Loucy (cell line): ENCODE data around the gene GPATCH11.

Experiments used
- EZH2phosphoT487 ChIP-seq: fragments of 200-600 bp; IDR thresholded peaks from 2 replicates; pipeline ENCODE4 v1.6.1; 2018; ENCODE audit warnings: antibody characterized with exemption, mild to moderate bottlenecking, moderate library complexity, borderline replicate concordance
- TF ChIP-seq, protein P1 (sequence below): fragments of 200-600 bp; sonication (generic); conservative IDR thresholded peaks from 2 replicates; pipeline ENCODE4 v1.5.1; 2014; ENCODE audit warnings: mild to moderate bottlenecking, antibody characterized with exemption, low read length

DNA sequence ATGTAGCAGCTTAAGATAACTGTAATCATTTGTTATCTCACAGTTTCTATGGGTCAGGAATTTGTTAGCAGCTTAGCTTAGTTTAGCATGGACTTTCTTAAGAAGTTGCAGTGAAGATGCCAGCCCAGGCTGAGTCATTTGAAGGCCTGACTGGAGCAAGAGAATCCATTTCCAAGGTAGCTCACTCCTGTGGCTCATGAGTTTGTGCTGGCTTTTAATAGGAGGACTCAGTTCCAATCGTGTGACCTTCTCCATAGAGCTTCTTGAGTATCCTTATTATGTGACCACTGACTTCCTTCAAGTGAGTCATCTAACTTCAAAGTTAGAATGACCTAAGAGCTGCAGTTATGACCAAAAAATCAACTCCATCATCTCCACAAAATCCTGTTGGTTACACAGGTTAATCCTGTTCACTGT, 1.4 kb downstream of the GPATCH11 start:
- TF ChIP-seq, protein P1, sequence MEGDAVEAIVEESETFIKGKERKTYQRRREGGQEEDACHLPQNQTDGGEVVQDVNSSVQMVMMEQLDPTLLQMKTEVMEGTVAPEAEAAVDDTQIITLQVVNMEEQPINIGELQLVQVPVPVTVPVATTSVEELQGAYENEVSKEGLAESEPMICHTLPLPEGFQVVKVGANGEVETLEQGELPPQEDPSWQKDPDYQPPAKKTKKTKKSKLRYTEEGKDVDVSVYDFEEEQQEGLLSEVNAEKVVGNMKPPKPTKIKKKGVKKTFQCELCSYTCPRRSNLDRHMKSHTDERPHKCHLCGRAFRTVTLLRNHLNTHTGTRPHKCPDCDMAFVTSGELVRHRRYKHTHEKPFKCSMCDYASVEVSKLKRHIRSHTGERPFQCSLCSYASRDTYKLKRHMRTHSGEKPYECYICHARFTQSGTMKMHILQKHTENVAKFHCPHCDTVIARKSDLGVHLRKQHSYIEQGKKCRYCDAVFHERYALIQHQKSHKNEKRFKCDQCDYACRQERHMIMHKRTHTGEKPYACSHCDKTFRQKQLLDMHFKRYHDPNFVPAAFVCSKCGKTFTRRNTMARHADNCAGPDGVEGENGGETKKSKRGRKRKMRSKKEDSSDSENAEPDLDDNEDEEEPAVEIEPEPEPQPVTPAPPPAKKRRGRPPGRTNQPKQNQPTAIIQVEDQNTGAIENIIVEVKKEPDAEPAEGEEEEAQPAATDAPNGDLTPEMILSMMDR: no peak
- TF ChIP-seq EZH2phosphoT487: no peak
